ENCODE results near the gene CKAP5.

Gene CKAP5

DNA sequence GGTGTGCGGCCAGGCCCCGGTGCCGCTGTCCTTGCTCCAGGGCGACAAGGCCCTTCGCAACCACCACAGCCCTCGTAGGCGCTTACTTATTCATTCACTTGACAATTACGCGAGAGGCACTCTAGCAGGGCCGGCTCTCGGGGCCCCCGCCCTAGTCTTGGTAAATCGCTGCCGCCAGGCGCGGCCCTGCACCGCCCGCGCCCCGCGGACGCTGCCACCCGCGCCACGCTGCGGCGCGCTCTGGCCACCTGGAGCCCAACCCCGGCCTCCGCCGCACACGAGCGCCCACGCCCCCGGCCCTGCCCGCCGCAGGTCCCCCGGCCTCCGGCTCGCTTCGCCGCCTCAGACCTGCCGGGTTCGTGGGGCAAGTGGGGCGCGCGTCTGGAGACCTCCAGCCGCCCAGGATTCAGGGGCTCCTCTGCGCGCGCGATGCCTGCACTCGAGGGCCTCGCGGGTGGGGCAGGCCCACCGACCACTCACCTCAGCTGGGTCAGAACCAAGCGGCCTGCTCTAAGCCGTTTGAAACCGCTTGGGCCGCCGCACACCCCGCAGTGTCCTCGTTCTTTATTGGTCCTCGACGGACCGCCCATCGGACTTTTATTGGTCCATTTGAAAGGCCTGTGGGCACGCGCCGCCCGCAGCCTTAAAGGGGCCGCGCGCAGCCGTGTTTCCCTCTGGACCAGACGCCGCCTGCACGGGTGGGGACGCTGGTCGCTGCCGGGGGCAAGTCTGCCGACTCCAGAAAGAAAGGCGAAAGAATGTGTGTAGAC is at the start of gene CKAP5:
Gene CKAP5 (minus strand): TSS at position 541 of the 770 bp plus-strand sequence. CDS start 25,049 bp downstream, outside the sequence.
- peak; percentile 67 for DNase-seq (ENCODE audit: low read depth)

DNA sequence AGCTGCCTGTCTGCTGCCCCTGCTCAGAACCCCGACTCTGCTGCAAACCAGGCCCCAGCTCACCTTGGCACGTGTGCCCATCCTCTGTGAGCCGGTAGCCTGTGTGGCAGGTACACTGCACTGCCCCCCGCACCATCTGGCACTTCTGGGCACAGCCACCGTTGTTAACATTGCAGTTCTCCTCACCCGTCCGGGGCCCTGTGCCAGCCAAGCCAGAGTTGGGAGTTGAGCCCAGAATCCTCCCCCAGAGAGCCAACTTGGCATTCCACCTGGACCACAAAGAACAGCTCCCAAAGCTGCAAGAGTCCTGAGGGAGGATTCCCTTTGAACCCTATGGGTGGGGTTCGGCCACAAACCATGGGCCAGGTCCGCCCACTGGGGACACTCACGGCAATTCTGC is 49.7 kb upstream of the CKAP5 start:
- DNase-seq (ENCODE audit: low read depth): no peak

DNA sequence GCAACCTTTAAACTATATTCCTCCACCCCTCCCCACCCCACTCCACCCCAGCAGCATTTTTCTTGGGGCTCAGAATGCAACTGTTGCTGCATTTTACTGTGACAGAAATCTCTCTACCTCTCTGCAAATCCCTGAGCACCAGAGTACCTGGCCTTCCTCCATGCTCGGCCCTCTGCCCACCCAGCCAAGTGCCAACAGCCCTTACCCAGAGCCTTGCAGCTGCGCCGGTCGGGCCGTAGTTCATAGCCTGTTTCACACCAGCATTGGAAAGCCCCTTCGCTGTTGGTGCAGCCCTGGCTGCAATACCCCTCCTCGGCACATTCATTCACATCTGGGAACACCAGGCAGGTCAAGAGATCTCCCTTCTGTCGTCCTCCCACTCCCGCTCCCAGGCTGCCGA is 48.9 kb upstream of the CKAP5 start:
- DNase-seq (ENCODE audit: low read depth): no peak

DNA sequence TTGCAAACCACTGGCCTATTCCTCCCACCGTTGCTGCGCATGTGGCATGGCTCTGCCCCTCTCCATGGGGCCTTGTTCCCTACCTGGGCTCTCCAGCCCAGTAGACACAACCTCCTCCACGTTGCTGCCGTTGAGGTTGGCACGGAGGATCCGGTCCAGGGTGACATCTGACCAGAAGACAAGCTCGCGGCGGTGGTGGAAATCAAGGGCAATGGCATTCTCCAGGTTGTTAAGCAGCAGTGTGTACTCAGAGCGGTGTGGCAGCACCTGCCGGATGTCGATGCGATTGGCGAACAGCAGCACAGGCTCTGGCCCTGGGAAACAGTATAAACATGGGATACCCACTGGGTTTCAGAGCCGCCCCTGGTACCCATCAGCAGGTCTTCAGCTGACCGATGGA is 48.4 kb upstream of the CKAP5 start:
- DNase-seq (ENCODE audit: low read depth): no peak

DNA sequence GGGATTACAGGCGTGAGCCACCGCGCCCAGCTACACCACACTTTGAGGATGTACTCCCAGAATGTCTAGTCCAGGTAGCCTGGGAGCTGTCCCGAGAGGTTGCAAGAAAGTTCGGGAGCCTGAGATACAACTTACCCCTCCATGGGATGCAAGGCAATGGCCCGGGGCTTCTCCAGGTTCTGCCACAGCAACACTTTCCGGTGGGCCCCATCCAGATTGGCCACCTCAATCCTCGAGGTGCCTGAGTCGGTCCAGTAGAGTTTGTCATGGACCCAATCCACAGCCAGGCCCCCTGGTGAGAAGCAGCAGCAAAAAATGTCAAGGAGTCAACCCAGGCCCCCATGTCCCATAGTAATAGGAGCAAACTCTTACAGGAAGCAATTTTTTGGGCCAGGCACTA is 46.8 kb upstream of the CKAP5 start:
- no peak for DNase-seq (ENCODE audit: low read depth)

DNA sequence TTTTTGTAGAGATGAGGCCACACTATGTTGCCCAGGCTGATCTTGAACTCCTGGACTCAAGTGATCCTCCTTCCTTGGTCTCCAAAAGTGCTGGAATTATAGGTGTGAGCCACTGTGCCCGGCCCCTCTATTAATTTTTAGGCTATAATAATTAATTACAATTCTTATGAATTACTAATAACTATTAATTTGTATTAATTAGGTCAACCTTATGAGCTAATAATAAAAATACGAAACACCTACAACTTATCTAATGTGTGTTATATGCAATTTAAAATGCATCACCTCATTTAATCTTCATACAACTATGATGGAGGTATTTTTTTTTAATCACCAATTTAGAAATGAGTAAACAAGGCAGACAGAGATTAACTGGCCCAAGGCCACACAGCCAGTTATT is 46.0 kb upstream of the CKAP5 start:
- no peak for DNase-seq (ENCODE audit: low read depth)

DNA sequence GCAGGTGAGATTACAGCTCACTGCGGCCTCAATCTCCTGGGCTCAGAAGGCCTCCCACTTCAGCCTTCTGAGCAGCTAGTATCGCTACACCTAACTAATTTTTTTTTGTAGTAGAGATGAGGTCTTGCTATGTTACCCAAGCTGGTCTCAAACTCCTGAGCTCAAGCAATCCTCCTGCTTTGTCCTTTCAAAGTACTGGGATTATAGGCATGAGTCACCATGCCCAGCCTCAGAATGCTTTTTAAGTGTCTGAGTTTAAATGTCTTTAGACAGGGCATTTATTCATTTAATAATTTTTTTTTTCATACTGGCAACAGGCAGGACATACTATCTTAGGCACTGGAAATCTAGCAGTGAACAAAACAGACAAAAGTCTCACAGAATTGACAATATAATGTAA is 44.6 kb upstream of the CKAP5 start:
- no peak for DNase-seq (ENCODE audit: low read depth)

DNA sequence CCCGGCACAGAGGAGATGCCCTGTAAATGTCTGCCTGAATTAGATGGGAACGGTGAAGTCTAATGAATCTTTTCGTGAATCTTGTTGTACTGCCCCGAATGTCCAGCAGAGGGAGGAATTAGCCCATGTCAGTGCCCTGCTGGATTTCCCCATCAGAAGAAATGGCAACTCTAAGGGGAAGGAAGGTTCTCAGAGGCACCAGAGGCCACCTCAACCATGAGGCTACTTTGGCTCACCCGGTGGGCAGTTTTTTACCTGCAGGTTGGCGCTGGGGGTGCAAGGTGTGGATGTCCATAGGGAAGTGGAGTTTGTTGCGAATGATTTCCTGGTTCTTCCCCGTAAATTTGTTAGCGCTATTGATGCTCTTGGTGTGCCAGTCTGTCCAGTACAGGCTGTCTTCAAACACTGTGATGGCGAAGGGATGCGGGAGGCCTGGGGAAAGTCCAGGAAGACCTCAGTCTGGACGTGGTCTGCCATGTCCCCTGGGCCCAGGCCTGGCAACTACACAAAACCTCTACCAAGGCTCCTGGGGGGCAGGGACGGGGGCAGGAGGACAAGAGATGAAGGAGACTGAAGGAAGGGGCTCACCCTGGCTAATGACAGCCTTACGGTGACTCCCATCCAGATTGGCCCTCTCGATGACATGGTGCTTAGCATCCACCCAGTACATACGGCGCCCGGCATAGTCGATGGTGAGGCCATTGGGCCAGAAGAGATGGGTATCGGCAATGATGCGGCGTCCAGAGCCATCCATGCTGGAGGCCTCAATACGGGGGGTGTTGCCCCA is 43.8 kb upstream of the CKAP5 start:
- DNase-seq (ENCODE audit: low read depth): peak; percentile 41

DNA sequence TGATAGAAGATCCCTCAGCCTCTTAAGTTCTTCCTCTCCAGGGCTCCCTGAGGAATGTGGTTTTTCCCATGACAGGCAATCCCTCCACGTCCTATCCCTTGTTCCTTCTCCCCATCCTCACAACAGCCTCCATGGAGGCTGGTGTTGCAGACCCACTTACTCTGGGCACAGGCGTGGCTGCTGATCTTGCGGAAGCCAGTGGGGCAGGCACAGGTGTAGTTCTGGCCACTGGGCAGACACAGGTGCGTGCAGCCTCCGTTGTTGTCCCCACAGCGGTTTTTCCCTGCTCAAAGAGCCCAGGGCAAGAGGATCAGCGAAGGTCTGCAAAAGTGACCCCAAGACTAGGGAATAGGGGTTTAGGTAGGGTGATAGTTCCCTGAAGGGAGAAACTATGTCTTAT is 43.2 kb upstream of the CKAP5 start:
- DNase-seq (ENCODE audit: low read depth): no peak

DNA sequence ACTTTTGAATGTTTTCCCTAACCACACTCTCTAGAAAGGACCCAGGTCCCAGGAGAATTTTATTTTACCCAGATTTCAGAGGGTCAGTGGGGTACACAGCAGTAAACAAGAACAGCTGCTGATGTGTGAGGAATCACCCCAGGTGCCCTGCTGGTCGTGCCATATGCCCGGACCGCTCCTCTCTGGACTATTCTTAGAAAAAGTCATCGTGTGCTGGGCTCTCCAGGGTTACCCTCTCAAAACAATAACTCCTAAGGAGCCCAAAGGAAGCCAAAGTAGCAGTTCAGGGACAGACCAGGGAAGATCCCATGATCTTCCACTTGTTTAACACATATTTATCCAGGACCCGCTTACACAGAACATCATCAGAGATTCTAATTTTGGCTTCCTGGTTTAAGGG is 42.6 kb upstream of the CKAP5 start:
- DNase-seq (ENCODE audit: low read depth): no peak

DNA sequence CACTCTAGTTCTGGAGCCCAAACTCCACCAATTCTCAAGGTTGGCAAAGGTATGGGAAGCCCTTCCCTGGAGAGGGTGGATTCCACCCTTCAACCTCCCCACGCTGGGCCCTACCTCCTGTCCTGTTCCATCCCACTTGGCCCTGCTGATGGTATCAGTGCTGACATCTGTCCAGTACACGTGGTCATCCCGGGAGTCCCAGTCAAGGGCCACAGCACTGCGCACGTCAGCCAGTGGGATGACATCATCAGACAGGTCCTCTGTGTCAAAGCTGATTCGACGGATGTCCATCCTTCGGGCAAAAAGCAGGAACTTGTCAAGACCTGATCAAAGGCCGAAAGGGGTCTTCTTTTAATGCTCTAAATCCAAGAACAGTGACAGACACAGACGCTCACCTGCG is 40.1 kb upstream of the CKAP5 start:
- DNase-seq (ENCODE audit: low read depth): no peak

DNA sequence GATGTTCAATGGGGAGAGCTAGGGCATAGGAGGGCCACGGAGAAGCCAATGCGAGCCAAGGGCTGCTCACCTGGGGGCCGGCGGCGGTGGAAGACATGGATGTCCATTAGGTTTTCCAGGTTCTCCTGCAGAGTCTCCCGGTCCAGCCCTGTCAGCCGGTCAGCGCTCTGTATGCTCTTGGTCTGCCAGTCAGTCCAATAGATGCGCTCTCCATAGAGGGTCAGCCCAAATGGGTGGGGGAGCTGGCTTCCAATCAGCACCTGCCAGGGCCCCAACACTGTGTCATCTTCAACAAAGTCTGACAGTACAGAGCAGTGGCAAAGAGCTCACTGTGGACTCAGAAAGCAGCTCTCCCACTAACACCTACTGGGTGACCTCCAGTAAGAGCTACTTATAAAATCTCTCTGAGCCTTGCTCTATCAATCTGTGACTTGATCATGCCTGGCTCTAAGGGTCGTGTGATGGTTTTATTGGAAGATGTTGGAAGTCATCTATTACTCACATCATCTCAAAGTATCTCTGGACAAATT is 33.0 kb upstream of the CKAP5 start:
- DNase-seq (ENCODE audit: low read depth): no peak

DNA sequence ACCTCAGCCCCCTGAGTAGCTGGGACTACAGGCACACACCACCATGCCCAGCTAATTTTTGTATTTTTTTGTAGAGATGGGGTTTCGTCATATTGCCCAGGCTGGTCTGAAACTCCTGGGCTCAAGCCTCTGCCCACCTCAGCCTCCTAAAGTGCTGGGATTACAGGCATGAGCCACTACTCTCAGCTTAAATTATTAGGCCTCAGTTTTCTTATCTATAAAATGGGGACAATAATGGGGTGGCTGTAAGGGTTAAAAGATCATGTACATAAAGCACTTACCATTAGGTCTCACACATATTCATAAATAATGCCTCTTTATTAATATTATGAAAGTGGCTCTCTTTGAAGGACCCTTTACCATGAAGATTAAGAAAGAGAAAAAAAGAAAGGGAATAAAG is 31.5 kb upstream of the CKAP5 start:
- DNase-seq (ENCODE audit: low read depth): no peak

DNA sequence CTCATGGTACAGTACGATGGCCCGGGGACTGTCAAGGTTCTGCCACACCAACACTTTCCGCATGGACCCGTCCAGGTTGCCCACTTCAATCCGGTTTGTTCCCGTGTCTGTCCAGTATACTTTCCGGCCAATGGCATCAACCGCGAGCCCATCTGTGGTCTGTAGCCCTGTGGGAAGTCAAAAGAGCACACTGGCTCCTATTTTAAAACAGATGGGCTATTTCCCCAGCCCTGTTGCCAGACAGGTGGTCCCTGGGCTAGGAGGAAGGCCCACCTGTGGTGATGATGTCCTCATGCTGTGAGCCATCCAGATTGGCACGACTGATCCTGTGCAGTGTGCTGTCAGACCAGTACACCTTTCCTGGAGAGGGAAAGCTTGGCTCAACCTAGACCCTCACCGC is 30.4 kb upstream of the CKAP5 start:
- DNase-seq (ENCODE audit: low read depth): no peak

DNA sequence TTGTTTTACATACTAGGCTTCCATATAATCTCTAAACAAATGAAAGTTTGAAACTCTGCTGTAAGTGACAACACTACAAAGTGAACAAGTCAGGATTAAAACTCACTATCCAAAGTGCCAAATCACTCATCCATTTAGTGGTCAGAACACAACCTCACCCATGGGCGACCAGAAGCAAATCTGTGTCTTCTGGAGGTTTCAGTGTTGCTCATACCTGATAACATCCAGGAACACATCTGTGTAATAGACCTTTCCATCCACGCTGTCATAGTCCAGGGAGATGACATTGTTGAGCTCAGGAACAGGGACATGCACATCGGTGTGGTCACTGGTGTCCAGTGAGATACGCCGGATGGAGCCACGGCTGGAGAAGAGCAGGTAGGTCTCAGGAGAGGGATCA is 28.5 kb upstream of the CKAP5 start:
- no peak for DNase-seq (ENCODE audit: low read depth)

DNA sequence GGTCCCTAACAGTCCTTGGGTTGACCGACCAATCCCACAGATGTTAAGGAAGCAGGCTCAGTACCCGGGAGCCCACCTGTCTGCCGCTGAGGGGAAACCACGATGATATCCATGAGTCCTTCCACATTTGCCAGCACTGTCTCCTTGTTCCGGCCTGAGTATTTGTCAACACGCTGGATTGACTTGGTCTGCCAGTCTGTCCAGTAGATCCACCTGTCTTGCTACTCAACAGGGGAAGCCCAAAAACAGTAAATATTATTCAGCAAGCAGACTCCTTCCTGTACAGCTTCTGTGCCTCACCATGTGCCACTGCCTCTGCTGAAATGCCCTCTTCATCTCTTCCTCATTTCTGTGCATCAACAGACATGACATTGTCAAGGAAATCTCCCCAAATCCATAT is 22.8 kb upstream of the CKAP5 start:
- no peak for DNase-seq (ENCODE audit: low read depth)

DNA sequence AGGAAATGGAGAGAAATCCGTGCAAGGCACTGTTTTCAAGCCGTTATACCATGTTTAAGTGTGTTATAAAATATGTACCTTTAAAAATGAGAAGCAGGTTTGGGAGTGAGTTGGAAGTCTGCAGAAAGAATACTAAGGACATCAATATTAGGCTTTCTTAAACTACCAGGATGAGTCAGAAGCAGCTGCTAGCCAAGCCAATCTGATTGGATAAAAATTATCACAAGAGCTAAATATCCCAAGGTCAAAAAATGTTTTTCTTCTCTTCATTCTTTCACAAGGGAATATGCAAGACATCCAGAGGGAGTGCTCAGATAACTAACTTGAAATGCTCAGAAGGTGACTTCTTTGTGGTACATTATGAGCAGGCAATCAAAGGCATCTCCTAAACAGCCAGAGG is 19.3 kb upstream of the CKAP5 start:
- no peak for DNase-seq (ENCODE audit: low read depth)

DNA sequence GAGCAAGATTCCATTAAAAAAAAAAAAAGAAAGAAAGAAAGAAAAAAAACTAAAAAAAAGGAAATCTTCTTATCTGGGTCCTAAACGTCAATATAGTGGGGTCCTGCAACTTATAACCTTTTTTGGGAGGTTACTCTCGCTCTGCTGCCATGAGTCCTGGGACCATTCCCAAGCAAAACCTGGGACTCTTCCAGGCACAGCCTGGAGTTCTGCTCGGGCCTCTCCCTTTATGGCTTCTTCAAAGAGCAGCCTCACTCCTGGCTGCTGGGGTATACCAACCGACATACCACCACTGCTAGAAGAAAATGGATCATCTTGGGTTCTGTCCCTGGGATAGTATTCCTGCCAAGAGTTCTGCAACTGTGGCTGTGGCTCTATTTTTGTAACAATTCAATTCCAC is 14.1 kb upstream of the CKAP5 start:
- no peak for DNase-seq (ENCODE audit: low read depth)

DNA sequence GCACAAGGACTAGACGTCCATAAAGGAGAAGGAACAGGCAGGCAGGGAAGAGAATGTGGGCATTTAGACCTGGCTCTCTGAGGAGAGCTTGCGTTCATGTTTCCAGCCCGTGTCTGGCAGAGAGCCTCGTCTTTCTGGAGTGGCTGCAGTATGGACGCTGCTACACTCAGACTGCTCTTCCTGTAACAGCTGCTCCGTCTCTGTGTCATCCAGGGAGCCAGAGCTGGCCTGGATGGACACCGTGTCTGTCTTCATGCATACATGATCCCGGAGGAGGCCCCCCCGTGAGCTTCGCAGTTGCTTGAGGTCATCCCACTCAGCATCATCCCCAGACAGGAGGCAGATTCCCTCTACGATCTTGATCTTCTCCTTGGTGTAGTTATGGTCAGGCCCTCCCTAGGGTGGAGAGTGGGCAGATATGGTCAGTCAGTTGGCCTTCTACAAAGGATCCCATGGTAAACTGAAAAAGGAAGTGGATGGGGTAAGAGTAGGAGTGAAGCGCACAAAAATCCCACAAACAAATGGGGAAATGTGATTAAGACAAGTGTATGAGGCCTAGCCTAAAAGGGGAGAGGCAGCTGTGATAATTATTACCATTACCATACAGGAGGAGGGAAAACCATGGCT is 13.0 kb upstream of the CKAP5 start:
- DNase-seq (ENCODE audit: low read depth): no peak

DNA sequence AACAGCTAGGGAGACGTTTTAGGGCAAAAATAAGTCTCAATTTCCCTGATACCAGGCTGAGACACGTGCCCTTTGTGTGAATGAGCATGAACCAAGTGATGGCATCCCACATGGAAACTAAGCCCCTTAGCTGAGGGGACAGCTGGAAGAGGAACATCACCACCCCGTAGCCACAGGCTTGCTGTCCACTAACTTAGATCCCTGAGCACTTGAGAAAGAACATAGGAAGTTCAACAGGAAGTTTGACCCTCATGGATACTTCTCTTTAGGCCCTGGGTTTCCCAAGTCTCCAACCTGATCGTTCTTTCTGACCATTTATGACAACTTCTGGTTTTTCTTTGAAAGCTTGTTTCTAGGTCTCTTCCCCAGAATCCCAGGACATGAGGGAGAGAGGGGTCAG is 11.6 kb upstream of the CKAP5 start:
- no peak for DNase-seq (ENCODE audit: low read depth)

DNA sequence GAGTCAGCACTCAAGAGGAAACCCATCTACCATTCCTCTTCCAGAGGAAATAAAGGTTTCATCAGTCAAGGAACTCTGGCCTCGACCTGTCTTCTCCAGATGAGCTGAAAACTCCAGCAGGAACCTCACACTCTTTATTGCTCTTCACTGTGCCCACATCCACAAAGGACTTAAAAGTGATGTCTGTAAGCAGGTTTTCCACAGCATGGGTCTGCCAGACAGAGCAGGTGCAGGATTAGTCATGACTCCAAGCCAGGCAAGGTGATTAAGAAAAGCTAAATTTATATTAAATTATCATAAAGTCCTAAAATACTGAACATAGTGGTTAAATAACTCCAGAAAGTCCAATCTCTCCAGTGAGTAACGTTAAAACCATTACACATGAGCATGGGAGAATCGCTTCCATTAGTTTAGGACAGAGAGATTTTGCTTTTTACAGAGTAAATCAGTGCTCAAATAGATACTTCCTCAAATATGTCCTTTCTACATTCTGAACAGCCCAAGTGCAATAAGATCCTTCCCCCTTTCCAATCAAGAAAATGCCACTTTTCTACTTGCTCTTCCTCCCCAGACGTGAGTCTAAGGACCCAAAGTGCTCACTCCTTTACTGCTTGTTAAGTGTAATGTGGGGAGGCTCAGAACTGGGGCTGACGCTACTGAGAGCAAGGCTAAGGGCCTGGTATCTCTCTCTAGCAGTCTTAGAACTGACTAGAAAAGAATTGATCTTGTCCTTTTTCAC is 10.7 kb upstream of the CKAP5 start:
- DNase-seq (ENCODE audit: low read depth): no peak

DNA sequence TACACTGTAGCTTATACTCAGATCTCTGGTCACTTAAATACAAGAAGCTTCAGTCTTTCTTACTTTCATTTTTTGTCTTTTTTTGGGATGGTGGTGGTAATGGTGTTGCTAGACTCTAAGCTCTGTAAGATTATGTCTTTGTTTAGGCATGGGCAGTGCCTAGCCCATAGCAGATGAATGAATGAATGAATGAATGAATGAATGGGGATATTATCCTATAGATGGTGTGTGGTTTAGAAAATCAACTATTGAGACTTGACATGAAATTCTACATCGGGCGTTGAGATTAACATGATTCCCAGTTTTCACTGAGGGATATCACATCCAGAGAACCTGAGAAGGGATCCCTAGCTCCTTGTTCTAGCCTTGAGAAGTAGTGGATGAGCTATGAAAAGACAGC is 9.8 kb upstream of the CKAP5 start:
- no peak for DNase-seq (ENCODE audit: low read depth)
